HL-60/S4 treated with retinoic acid at 250 ng/mL for 4 days and 3 days (cell line): ENCODE data around the gene KCTD14.
"Not testable (repeated sequence)": the region's sequence is repeated elsewhere in the genome, so short reads cannot be mapped to it uniquely, and the experiment has no call there.

Experiments
- in situ Hi-C: fragments of 300-500 bp; cut with MboI; formaldehyde crosslinking; loops from 2 replicates; pipeline ENCODE4 v1.7.0; 2022; ENCODE audit warnings: low sequenced_read_pairs

The KCTD14 gene

GRCh38 chr11:78048561-78048960 lies 25.5 kb upstream of the KCTD14 start:
- in situ Hi-C loops, result no loop called here

GRCh38 chr11:78046486-78046854 lies 23.4 kb upstream of the KCTD14 start:
- in situ Hi-C loops, result no loop called here

- in situ Hi-C loops, result no loop called here
Observed at GRCh38 chr11:78045851-78046485, 22.9 kb upstream of the KCTD14 start.

GRCh38 chr11:78044706-78045105 lies 21.6 kb upstream of the KCTD14 start:
- in situ Hi-C loops, result no loop called here

- in situ Hi-C loops, result no loop called here
Observed at GRCh38 chr11:78041843-78042440, 18.9 kb upstream of the KCTD14 start.

- in situ Hi-C loops, result not testable (repeated sequence)
Observed at GRCh38 chr11:78041380-78041719, 18.3 kb upstream of the KCTD14 start.

GRCh38 chr11:78040691-78041379 lies 17.8 kb upstream of the KCTD14 start:
- in situ Hi-C loops, result no loop called here

GRCh38 chr11:78039919-78040671 lies 17.0 kb upstream of the KCTD14 start:
- in situ Hi-C loops, result no loop called here

- in situ Hi-C loops, result no loop called here
Observed at GRCh38 chr11:78039391-78039918, 16.4 kb upstream of the KCTD14 start.

GRCh38 chr11:78038697-78039313 lies 15.7 kb upstream of the KCTD14 start:
- in situ Hi-C loops, result no loop called here

- in situ Hi-C loops, result no loop called here
Observed at GRCh38 chr11:78037825-78038620, 14.9 kb upstream of the KCTD14 start.

- in situ Hi-C loops, result no loop called here
Observed at GRCh38 chr11:78037056-78037455, 14.0 kb upstream of the KCTD14 start.

- in situ Hi-C loops, result no loop called here
Observed at GRCh38 chr11:78036313-78036712, 13.2 kb upstream of the KCTD14 start.

GRCh38 chr11:78034623-78035022 lies 11.5 kb upstream of the KCTD14 start:
- in situ Hi-C loops, result no loop called here

GRCh38 chr11:78033040-78033439 lies 10.0 kb upstream of the KCTD14 start:
- in situ Hi-C loops, result no loop called here

GRCh38 chr11:78032090-78032489 lies 9.0 kb upstream of the KCTD14 start:
- in situ Hi-C loops, result no loop called here

GRCh38 chr11:78031629-78032028 lies 8.6 kb upstream of the KCTD14 start:
- in situ Hi-C loops, result no loop called here

- in situ Hi-C loops, result no loop called here
Observed at GRCh38 chr11:78030429-78031325, 7.6 kb upstream of the KCTD14 start.

GRCh38 chr11:78028423-78028822 lies 5.3 kb upstream of the KCTD14 start:
- in situ Hi-C loops, result not testable (repeated sequence)
